A549 (cell line): ENCODE data around the gene NRXN2.

Experiments used
- CHD4 ChIP-seq: fragments of 200-600 bp; sonication (generic); IDR thresholded peaks from 2 replicates; pipeline ENCODE4 v1.6.1; 2016; ENCODE audit warnings: antibody characterized with exemption, mild to moderate bottlenecking, borderline replicate concordance
- ELK1 ChIP-seq: fragments of 150-350 bp; IDR thresholded peaks from 2 replicates; pipeline ENCODE4 v1.6.1; 2014; ENCODE audit warnings: low read depth, mild to moderate bottlenecking, low read length
- EP300 ChIP-seq, 2 experiments: fragments of >200 bp; sonication (Bioruptor Twin); formaldehyde crosslinking; IDR thresholded peaks; 2 replicates in 1 of 2; 3 replicates in 1 of 2; pipeline ENCODE4 v1.6.1; 2016 to 2017
- HDAC2 ChIP-seq: fragments of 200-600 bp; sonication (generic); IDR thresholded peaks from 2 replicates; pipeline ENCODE4 v1.6.1; 2016
- HOXB5 ChIP-seq: fragments of 250-450 bp; sonication (Bioruptor Pico); IDR thresholded peaks from 2 replicates; pipeline ENCODE4 v1.5.0; 2020; ENCODE audit warnings: mild to moderate bottlenecking, moderate library complexity
- JUNB ChIP-seq: fragments of >200 bp; sonication (Bioruptor Twin); formaldehyde crosslinking; IDR thresholded peaks from 2 replicates; pipeline ENCODE4 v1.6.1; 2016
- MAX ChIP-seq: IDR thresholded peaks from 2 replicates; pipeline ENCODE4 v1.6.1; 2012
- MYC ChIP-seq: IDR thresholded peaks from 2 replicates; pipeline ENCODE4 v1.6.1; 2012; ENCODE audit warnings: mild to moderate bottlenecking, inconsistent platforms, low read length, improper control_type of control experiment, borderline replicate concordance
- PHF8 ChIP-seq: fragments of 200-600 bp; sonication (generic); IDR thresholded peaks from 2 replicates; pipeline ENCODE4 v1.6.1; 2016; ENCODE audit warnings: low read depth, mild to moderate bottlenecking, antibody characterized with exemption, moderate library complexity, borderline replicate concordance
- POLR2A ChIP-seq: IDR thresholded peaks from 2 replicates; pipeline ENCODE4 v1.6.1; 2012; ENCODE audit warnings: mild to moderate bottlenecking, low read length
- SREBF2 ChIP-seq: fragments of 450-650 bp; IDR thresholded peaks from 2 replicates; pipeline ENCODE4 v1.6.1; 2014; ENCODE audit warnings: mild to moderate bottlenecking, moderate library complexity
- TFCP2L1 ChIP-seq: fragments of 250-450 bp; sonication (Bioruptor Pico); IDR thresholded peaks from 2 replicates; pipeline ENCODE4 v1.5.0; 2021; ENCODE audit warnings: mild to moderate bottlenecking
- ZFP36 ChIP-seq: fragments of 450-650 bp; IDR thresholded peaks from 2 replicates; pipeline ENCODE4 v1.6.1; 2014; ENCODE audit warnings: borderline replicate concordance; ENCODE audit not compliant: partially characterized antibody
- TF ChIP-seq, protein P1 (sequence below): fragments of >200 bp; sonication (Bioruptor Twin); formaldehyde crosslinking; IDR thresholded peaks from 3 replicates; pipeline ENCODE4 v1.5.1; 2016

- TF ChIP-seq EP300 (IDR thresholded peaks at IDR 0.05) (no peak), POLR2A (no peak), TFCP2L1 (CRISPR knock-in tag) (no peak), CHD4 (no peak), ZFP36 (no peak), JUNB (no peak), MYC (no peak), SREBF2 (no peak), HDAC2 (no peak), ELK1 (no peak), HOXB5 (CRISPR knock-in tag) (no peak), MAX (no peak), PHF8 (no peak)
- TF ChIP-seq, protein P1, sequence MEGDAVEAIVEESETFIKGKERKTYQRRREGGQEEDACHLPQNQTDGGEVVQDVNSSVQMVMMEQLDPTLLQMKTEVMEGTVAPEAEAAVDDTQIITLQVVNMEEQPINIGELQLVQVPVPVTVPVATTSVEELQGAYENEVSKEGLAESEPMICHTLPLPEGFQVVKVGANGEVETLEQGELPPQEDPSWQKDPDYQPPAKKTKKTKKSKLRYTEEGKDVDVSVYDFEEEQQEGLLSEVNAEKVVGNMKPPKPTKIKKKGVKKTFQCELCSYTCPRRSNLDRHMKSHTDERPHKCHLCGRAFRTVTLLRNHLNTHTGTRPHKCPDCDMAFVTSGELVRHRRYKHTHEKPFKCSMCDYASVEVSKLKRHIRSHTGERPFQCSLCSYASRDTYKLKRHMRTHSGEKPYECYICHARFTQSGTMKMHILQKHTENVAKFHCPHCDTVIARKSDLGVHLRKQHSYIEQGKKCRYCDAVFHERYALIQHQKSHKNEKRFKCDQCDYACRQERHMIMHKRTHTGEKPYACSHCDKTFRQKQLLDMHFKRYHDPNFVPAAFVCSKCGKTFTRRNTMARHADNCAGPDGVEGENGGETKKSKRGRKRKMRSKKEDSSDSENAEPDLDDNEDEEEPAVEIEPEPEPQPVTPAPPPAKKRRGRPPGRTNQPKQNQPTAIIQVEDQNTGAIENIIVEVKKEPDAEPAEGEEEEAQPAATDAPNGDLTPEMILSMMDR, result no peak
Measured at GRCh38 chr11:64674774-64675173, 48.2 kb downstream of the NRXN2 start.
